Astrocyte of the cerebellum (primary cell): ENCODE measurements around the gene SMIM35.

Source experiments
- DNase-seq: peaks from one replicate; pipeline ENCODE4 v3.0.0-alpha.2; 2011; ENCODE audit warnings: low read depth
- H3K4me3 ChIP-seq: 2 replicates; pipeline ENCODE4 v1.5.1; 2011; ENCODE audit warnings: mild to moderate bottlenecking, low read depth, low read length, moderate library complexity
- CTCF ChIP-seq: IDR thresholded peaks from 2 replicates; pipeline ENCODE4 v1.5.1; 2012; ENCODE audit warnings: low read length, low read depth, moderate library complexity, mild to moderate bottlenecking; ENCODE audit errors: missing control alignments
- in situ Hi-C: cut with HindIII; loops from 2 replicates; pipeline ENCODE4 v1.10.0; 2017; ENCODE audit warnings: low sequenced_read_pairs

SMIM35 gene

GRCh38 chr11:118117790-118118601, 31.2 kb upstream of the SMIM35 start:
- no peak for DNase-seq
- no peak for TF ChIP-seq CTCF
- in situ Hi-C loops = no loop called here
- no peak overlapping the region for H3K4me3 ChIP-seq

- no peak overlapping the region for H3K4me3 ChIP-seq
- TF ChIP-seq CTCF = no peak
- DNase-seq = no peak
- in situ Hi-C loops = no loop called here
Measured at GRCh38 chr11:118115048-118115447, 28.3 kb upstream of the SMIM35 start.

GRCh38 chr11:118114266-118114665, 27.5 kb upstream of the SMIM35 start:
- DNase-seq = no peak
- in situ Hi-C loops = no loop called here
- TF ChIP-seq CTCF = no peak
- no peak overlapping the region for H3K4me3 ChIP-seq

DNA sequence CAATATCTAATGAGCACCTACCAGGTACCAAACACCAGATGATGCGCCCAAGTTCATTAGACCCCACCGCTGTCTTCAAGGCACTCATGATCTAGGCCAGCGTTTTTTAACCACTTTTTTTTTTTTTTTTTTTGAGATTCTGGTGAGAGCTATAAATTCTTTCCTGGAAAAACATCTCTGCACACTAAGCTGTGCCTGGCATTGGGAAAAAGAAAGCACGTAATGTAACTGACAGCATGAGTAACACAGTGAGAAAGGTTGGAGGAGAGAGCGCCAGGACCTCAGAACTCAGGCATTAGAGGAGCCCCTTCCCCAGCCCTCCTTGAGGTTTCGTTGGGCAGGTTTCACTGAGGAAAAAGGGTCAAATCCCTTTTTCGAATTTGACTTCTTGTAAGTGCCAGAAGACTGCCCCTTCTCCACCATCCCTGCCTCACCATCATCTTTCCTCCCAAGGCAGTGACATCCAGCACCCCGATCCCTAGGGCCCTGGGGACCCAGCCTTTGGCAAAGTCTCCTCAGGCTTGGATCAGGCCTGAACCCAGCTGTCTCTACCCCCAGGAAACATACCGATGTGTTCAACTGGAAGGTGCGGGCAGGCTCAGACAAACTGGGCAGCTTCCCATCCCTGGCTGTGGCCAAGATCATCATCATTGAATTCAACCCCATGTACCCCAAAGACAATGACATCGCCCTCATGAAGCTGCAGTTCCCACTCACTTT, 26.1 kb upstream of the SMIM35 start:
- H3K4me3 ChIP-seq = no peak overlapping the region
- DNase-seq = no peak
- no peak for TF ChIP-seq CTCF
- in situ Hi-C loops = no loop called here

- no peak overlapping the region for H3K4me3 ChIP-seq
- in situ Hi-C loops = no loop called here
- no peak for TF ChIP-seq CTCF
- DNase-seq = no peak
Measured at GRCh38 chr11:118111744-118112035, 24.9 kb upstream of the SMIM35 start.

DNA sequence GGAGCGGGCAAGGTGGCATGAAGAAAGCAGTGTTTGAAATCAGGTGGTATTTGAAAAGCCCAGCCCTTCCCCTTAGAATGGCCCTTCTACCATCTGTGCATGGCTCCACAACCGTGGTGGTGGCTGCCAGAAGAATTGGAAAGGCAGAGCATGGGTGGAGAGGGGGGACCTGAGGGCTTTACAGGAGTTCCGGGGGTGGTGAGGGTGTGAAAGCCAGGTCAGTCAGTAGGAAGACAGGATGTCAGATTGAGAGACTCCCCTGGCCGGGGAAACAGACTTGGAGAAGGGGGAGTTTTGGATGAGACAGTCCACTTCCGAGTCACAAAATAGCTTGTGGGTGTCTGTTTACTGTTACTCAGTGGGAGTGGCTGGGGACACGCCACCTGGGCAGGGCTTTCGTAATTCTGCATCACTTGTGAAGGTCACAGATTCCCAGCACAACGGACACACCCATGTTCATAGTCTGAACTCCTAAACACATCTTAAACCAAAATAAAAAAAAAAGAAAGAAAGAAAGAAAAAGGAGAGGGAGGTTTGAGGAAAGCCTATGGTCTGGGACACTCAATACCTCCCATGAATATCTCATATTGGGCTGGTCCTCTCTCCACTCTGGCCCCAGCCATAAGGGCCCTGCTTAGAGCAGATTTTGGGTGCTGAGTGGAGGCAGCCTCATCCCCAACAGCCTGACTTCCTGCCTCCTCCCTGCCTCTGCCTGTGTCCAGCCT, 24.4 kb upstream of the SMIM35 start:
- H3K4me3 ChIP-seq = no peak overlapping the region
- no peak for TF ChIP-seq CTCF
- in situ Hi-C loops = no loop called here
- no peak for DNase-seq
